GM20000 (cell line): ENCODE results near the gene ABAT.

Experiments used
- DNase-seq: peaks from one replicate; pipeline ENCODE4 v3.0.0; 2012; ENCODE audit warnings: low spot score
- CTCF ChIP-seq: IDR thresholded peaks from 2 replicates; pipeline ENCODE4 v1.5.1; 2012; ENCODE audit warnings: mild to moderate bottlenecking, control low read depth; ENCODE audit errors: extremely low read depth, missing control alignments

Gene ABAT

GRCh38 chr16:8676737-8677375 lies 2.4 kb downstream of the ABAT start:
- TF ChIP-seq CTCF, result no peak
- DNase-seq, result no peak

GRCh38 chr16:8677481-8677880 lies 3.1 kb downstream of the ABAT start:
- TF ChIP-seq CTCF, result no peak
- DNase-seq, result no peak

GRCh38 chr16:8678068-8678927 lies 3.9 kb downstream of the ABAT start:
- TF ChIP-seq CTCF, result no peak
- no peak for DNase-seq

DNA sequence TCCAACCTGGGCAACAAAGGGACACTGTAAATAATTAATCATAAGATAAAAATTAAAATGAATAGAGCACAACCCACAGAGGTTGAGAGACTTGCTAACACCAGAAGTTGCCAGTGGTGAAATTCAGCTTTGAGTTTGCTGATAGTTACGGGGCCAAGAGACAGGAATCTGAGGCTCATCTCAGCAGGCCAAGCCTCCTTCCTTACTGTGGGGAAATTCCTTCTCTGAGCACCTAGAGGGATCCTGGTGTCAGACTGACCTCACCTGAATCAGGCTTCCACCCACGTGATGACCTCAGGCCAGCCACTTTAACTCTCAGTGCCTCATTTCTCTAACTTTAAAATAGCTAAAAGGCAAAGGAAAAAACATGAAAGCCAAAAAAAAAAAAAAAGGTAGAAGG lies 4.7 kb downstream of the ABAT start:
- no peak for TF ChIP-seq CTCF
- DNase-seq, result no peak

GRCh38 chr16:8682551-8683259 lies 8.3 kb downstream of the ABAT start:
- TF ChIP-seq CTCF, result no peak

DNA sequence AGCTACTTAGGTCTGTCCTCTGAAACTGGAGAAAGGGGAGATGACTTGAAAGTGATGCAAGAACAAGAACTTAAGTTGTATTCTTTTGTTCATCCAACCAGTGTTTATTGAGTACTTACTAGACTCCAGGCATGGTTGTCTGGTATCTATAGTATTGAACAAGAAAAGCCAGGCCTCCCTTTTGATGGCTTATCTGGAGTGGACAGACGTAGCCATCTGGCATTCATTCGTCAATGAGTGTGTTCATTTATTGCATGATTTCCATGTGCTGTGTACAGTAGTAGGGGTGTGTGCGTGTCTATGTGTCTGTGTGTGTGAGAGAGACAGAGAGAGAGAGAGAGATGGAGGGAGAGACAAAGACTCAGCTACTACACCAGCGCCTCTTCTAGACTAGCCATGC lies 9.2 kb downstream of the ABAT start:
- DNase-seq, result no peak
- no peak for TF ChIP-seq CTCF

More at GRCh38 chr16:8682551-8683259, 8.3 kb downstream of the ABAT start:
- no peak for DNase-seq

DNA sequence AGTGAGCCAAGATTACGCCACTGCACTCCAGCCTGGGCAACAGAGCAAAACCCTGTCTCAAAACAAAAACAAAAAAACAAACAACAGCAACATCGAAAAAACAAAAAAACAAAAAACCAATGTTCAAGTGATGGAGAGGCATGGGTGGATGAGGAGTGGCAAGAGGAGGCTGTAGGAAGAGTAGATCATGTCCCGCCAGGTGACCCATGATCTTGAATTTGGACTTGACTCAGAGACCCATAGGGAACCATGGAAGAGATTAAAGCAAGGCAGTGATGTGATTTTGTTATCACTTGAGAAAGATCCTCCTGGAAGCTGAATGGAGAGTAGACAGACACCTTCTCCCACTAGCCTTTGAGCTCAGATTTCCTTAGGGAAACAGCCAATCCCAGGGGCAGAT lies 11.2 kb downstream of the ABAT start:
- no peak for DNase-seq
- TF ChIP-seq CTCF, result no peak
